ENCODE data around the gene CNNM2. TPM values are rescaled to one million over a fixed set of nuclear protein-coding genes. Genes with fewer than 3 reads are reported as not detected.
A peak's percentile ranks its signal among the peaks of the same experiment; 100 is the strongest.

Gene CNNM2
- 10 to 100 TPM; 22.6 to 53.2 (median 27.3) TPM for total RNA-seq
- long read RNA-seq, donor 1, full-length matches to known transcripts, result 6 of 16 reads
- long read RNA-seq, donor 1, partial matches to known transcripts, result 2 of 16 reads
- long read RNA-seq, donor 1, other reads (novel, unspliced or antisense), result 8 of 16 reads
- long read RNA-seq, donor 2, partial matches to known transcripts, result 1 of 3 reads
- long read RNA-seq, donor 2, other reads (novel, unspliced or antisense), result 2 of 3 reads

DNA sequence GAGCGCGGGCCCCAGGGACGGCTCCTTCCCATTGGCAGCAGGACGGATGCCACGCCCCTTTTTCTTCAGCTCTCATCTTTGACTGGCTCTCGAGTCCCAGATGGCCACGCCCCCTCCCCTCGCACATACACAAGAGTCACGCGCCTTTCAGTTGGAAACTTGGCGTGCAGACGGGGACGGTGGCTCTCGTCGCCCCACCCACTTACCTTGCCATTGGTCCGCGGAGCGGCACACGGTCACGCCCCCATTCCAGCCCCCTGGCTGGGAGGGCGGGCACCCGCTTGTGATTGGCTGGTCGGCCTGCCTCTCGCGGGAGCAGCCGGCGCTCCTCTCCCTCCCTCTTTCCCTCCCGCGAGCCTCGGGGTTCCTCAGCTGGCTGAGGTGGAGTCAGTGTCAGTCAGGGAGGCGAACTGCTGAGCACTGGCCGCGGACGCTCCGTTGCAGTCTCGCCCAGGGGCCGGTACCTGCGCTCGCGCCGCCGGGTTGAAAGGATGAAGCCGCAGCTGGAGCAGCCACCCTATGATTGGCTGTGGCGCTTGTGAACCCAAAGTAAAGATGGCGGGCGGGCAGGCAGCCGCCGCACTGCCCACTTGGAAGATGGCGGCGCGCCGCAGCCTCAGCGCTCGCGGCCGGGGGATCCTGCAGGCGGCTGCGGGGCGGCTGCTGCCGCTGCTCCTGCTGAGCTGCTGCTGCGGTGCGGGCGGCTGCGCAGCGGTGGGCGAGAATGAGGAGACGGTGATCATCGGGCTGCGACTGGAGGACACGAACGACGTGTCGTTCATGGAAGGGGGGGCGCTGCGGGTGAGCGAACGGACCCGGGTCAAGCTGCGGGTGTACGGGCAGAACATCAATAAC lies at the start of gene CNNM2:
Gene CNNM2, plus strand, starts transcription at position 333 of the 855 bp plus-strand sequence. Its CDS starts 187 bp downstream, at position 520.
- TF ChIP-seq, protein P1, sequence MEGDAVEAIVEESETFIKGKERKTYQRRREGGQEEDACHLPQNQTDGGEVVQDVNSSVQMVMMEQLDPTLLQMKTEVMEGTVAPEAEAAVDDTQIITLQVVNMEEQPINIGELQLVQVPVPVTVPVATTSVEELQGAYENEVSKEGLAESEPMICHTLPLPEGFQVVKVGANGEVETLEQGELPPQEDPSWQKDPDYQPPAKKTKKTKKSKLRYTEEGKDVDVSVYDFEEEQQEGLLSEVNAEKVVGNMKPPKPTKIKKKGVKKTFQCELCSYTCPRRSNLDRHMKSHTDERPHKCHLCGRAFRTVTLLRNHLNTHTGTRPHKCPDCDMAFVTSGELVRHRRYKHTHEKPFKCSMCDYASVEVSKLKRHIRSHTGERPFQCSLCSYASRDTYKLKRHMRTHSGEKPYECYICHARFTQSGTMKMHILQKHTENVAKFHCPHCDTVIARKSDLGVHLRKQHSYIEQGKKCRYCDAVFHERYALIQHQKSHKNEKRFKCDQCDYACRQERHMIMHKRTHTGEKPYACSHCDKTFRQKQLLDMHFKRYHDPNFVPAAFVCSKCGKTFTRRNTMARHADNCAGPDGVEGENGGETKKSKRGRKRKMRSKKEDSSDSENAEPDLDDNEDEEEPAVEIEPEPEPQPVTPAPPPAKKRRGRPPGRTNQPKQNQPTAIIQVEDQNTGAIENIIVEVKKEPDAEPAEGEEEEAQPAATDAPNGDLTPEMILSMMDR (IDR thresholded peaks at IDR 0.05), result no peak
- peak; percentile 99 to 100 (median 100) for DNase-seq
- Histone ChIP-seq H3K4me1 (ENCODE audit: low read depth) (peaks cover 8% of the 10 kb centered on the region), H3K36me3 (ENCODE audit: low read depth) (no peaks in the 10 kb centered on the region), H3K4me3 (peak within 1 kb of the TSS; percentile 88), H3K9me3 (no peaks in the 10 kb centered on the region)
- ATAC-seq, result peak; percentile 96
- intact Hi-C loops (cut with DNase I, micrococcal nuclease), result loop anchor here (5.0 to 10.0 kb wide), 3 partner anchors 147 to 324 kb away; no protein-coding TSS in a partner anchor

DNA sequence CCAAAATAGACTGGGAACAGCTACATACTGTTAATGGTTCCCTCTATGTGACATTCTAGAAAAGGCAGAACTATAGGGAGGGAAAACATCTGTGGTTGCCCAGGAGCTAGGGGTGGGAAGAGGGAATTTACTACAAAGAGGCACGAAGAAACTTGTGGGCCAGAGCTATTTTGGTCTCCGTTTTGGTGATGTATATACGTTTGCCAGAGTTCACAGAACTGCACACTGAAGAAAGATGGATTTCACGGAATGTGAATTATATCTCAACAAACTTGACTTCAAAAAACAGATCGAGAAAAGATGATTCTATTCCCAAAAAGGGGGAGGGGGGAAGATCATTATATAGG lies 49.2 kb upstream of the CNNM2 start:
- ATAC-seq (no peak), DNase-seq (no peak)
- no peaks in the 10 kb centered on the region for H3K36me3 ChIP-seq (ENCODE audit: low read depth)
- intact Hi-C loops (cut with DNase I, micrococcal nuclease), result no loop called here
- TF ChIP-seq, protein P1 (IDR thresholded peaks at IDR 0.05), result no peak
- no peaks in the 10 kb centered on the region for H3K9me3 ChIP-seq
- peaks cover 3% of the 10 kb centered on the region for H3K4me1 ChIP-seq (ENCODE audit: low read depth)
- no peak overlapping the region for H3K4me3 ChIP-seq

DNA sequence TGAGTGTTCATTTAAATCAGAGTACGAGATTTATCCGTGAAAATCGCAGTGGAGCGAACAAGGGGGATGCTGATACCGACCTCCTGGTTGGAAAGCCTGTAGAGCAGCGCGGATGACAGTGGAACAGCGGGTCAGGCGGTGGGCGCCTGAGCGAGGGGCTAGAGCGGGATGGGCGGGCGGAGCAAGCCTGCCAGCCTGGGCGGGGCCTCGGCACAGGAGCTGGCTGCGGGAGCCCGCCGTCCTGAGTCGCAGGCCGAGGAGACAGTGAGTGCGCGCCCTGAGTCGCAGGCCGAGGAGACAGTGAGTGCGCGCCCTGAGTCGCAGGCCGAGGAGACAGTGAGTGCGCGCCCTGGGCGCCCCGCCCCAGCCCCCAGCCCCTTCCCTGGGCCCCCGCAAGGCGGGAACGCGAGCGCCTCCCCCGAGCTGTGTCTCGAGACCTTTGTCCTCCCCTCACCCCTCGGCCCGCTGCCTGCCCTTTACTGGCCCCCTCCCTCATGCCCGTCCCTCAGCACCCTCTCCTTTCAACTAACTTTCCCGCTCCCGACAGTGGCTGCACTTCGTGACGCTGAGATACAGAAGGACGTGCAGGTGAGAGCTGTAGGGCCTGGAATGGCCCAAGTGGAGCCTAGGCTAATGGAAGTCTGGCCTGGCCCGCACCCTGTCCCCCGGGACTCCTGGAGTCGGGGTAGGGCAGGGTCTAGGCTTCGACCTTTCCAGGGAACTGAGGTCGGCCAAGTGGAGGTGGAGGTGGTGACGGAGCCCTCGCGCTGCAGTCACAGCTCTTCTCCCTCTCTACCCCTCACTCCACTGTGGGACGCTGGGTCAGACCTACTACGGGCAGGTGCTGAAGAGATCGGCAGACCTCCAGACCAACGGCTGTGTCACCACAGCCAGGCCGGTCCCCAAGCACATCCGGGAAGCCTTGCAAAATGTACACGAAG lies 48.6 kb upstream of the CNNM2 start, which contains the start of gene AS3MT:
Gene AS3MT, plus strand, starts transcription at position 213 of the 941 bp plus-strand sequence. Its CDS starts 123 bp downstream, at position 336.
- peak; percentile 10 to 51 (median 45) for DNase-seq
- ATAC-seq, result peak; percentile 84
- Histone ChIP-seq H3K4me1 (ENCODE audit: low read depth) (peaks cover 3% of the 10 kb centered on the region), H3K36me3 (ENCODE audit: low read depth) (no peaks in the 10 kb centered on the region), H3K9me3 (no peaks in the 10 kb centered on the region), H3K4me3 (no peak within 1 kb of the TSS)
- intact Hi-C loops (cut with DNase I, micrococcal nuclease), result no loop called here
- TF ChIP-seq, protein P1 (IDR thresholded peaks at IDR 0.05), result no peak

DNA sequence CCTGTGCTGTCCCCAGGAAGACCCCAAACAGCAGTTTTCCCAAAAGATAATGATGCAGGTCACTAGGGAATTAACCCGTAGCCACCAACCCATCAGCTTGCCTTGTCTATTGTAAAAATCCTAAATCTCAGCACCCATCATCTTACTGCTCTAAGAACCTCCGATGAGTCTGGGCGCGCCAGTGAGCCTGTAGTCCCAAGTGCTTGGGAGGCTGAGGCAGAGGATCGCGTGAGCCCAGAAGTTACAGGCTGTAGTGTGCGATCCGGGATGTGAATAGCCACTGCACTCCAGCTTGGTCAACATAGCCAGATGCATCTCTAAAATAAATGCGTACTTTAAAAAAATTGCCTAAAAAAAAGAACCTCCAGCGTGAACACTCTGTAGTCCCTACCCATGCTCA lies 47.9 kb upstream of the CNNM2 start:
- ATAC-seq, result no peak
- H3K4me3 ChIP-seq, result no peak overlapping the region
- no peak for DNase-seq

More for the DNA sequence above, 47.9 kb upstream of the CNNM2 start:
- Histone ChIP-seq H3K9me3 (no peaks in the 10 kb centered on the region), H3K36me3 (ENCODE audit: low read depth) (no peaks in the 10 kb centered on the region), H3K4me1 (ENCODE audit: low read depth) (peaks cover 3% of the 10 kb centered on the region)
- intact Hi-C loops (cut with DNase I, micrococcal nuclease), result no loop called here
- TF ChIP-seq, protein P1 (IDR thresholded peaks at IDR 0.05), result no peak

All from mucosa of descending colon (tissue), 3 donors.